Urinary bladder (tissue), 4 donors: ENCODE data around the gene PCAT7. TPM values are rescaled to one million over a fixed set of nuclear protein-coding genes. Genes with fewer than 3 reads are reported as not detected.

Experiments used
- DNase-seq: peaks from one replicate; pipeline ENCODE4 v3.0.0-alpha.2; 2015; ENCODE audit errors: extremely low spot score
- H3K27ac ChIP-seq: one replicate; pipeline ENCODE4 v1.5.1; 2013; ENCODE audit warnings: low read depth, mild to moderate bottlenecking, moderate library complexity
- H3K36me3 ChIP-seq: one replicate; pipeline ENCODE4 v1.6.1; 2013; ENCODE audit warnings: mild to moderate bottlenecking, moderate library complexity; ENCODE audit not compliant: insufficient read depth
- H3K4me1 ChIP-seq: one replicate; pipeline ENCODE4 v1.6.1; 2013; ENCODE audit warnings: mild to moderate bottlenecking, moderate library complexity; ENCODE audit not compliant: insufficient read depth
- H3K4me3 ChIP-seq: one replicate; pipeline ENCODE4 v1.5.1; 2013; ENCODE audit warnings: low read depth, low read length
- WGBS: extraction: QIAGEN DNeasy Blood & Tissue Kit; methylation state at CpG from one replicate; pipeline ENCODE4 v1.1.7; 2013; 5-methylcytosine and 5-hydroxymethylcytosine counted together
- polyA plus RNA-seq: library from polyadenylated mRNA; stranded (reverse); fragments of 200-250 nt; gene quantifications from one replicate; pipeline ENCODE4 v1.2.3, GENCODE V29; 2013
- small RNA-seq: library from RNA; depleted of rRNA; stranded (forward); fragments of <200 nt; gene quantifications from one replicate; pipeline ENCODE3, GENCODE V24; 2014
- total RNA-seq: library from RNA; depleted of rRNA; stranded (reverse); fragments of >200 nt; gene quantifications from one replicate; pipeline ENCODE4 v1.2.3, GENCODE V29; 2014
- donor health status: healthy with polysubstance abuse.
- donor health status: healthy.

Gene PCAT7
- total and polyA plus RNA-seq, 2 donors, result 0.05 to 0.06 TPM

- no peak for DNase-seq
- H3K27ac ChIP-seq, result no peak overlapping the region
- H3K4me3 ChIP-seq, result no peak overlapping the region
- H3K36me3 ChIP-seq, result no peaks in the 10 kb centered on the region
- WGBS, result 82% methylated on average over 10 of the region's 10 CpGs
- H3K4me1 ChIP-seq, result no peaks in the 10 kb centered on the region
Observed at GRCh38 chr9:94600715-94601114, 45.8 kb downstream of the PCAT7 start.

- H3K27ac ChIP-seq, result no peak overlapping the region
- H3K36me3 ChIP-seq, result no peaks in the 10 kb centered on the region
- no peak for DNase-seq
- WGBS, result 80% methylated on average over 6 of the region's 6 CpGs
- no peak overlapping the region for H3K4me3 ChIP-seq
- H3K4me1 ChIP-seq, result no peaks in the 10 kb centered on the region
Observed at GRCh38 chr9:94602666-94603065, 47.8 kb downstream of the PCAT7 start.

GRCh38 chr9:94603259-94604160 lies 48.6 kb downstream of the PCAT7 start:
- DNase-seq, result peak; percentile 45
- no peak overlapping the region for H3K4me3 ChIP-seq
- no peaks in the 10 kb centered on the region for H3K36me3 ChIP-seq
- 20% methylated on average over 21 of the region's 21 CpGs for WGBS
- H3K4me1 ChIP-seq, result no peaks in the 10 kb centered on the region
- H3K27ac ChIP-seq, result no peak overlapping the region

GRCh38 chr9:94606646-94607422 lies 52.0 kb downstream of the PCAT7 start:
- H3K27ac ChIP-seq, result no peak overlapping the region
- DNase-seq, result no peak
- H3K4me3 ChIP-seq, result no peak overlapping the region
- no peaks in the 10 kb centered on the region for H3K36me3 ChIP-seq
- WGBS, result 92% methylated on average over 24 of the region's 24 CpGs
- H3K4me1 ChIP-seq, result no peaks in the 10 kb centered on the region

GRCh38 chr9:94607423-94607691 lies 52.5 kb downstream of the PCAT7 start:
- WGBS, result 95% methylated on average over 8 of the region's 8 CpGs
- Histone ChIP-seq H3K27ac (no peak overlapping the region), H3K4me1 (no peaks in the 10 kb centered on the region), H3K4me3 (no peak overlapping the region), H3K36me3 (no peaks in the 10 kb centered on the region)
- DNase-seq, result no peak

- Histone ChIP-seq H3K4me3 (no peak overlapping the region), H3K4me1 (no peaks in the 10 kb centered on the region), H3K36me3 (no peaks in the 10 kb centered on the region), H3K27ac (no peak overlapping the region)
- WGBS, result 40% methylated on average over 6 of the region's 6 CpGs
- DNase-seq, result peak; percentile 80
Observed at GRCh38 chr9:94610181-94610606, 55.3 kb downstream of the PCAT7 start.

GRCh38 chr9:94611638-94612068 lies 56.8 kb downstream of the PCAT7 start:
- Histone ChIP-seq H3K4me3 (no peak overlapping the region), H3K36me3 (no peaks in the 10 kb centered on the region), H3K27ac (no peak overlapping the region), H3K4me1 (no peaks in the 10 kb centered on the region)
- no peak for DNase-seq
- WGBS, result 92% methylated on average over 3 of the region's 3 CpGs

GRCh38 chr9:94612071-94612470 lies 57.2 kb downstream of the PCAT7 start:
- Histone ChIP-seq H3K27ac (no peak overlapping the region), H3K4me3 (no peak overlapping the region), H3K4me1 (no peaks in the 10 kb centered on the region), H3K36me3 (no peaks in the 10 kb centered on the region)
- WGBS, result 85% methylated on average over 7 of the region's 7 CpGs
- no peak for DNase-seq

GRCh38 chr9:94613003-94613402 lies 58.1 kb downstream of the PCAT7 start:
- H3K4me3 ChIP-seq, result no peak overlapping the region
- H3K4me1 ChIP-seq, result no peaks in the 10 kb centered on the region
- H3K27ac ChIP-seq, result no peak overlapping the region
- DNase-seq, result no peak
- WGBS, result 92% methylated on average over 3 of the region's 3 CpGs
- H3K36me3 ChIP-seq, result no peaks in the 10 kb centered on the region

GRCh38 chr9:94619026-94619425 lies 64.1 kb downstream of the PCAT7 start:
- Histone ChIP-seq H3K4me3 (no peak overlapping the region), H3K36me3 (no peaks in the 10 kb centered on the region), H3K27ac (no peak overlapping the region), H3K4me1 (no peaks in the 10 kb centered on the region)
- 47% methylated on average over 4 of the region's 4 CpGs for WGBS
- no peak for DNase-seq

Small RNA genes within 50 kb of the gene (small RNA-seq; reads per million reads assigned to genes)
- not detected for gene RNU6-669P

Other genes starting within 250 kb of the PCAT7 start
- not detected for gene NUTM2F, start 226.4 kb upstream of the PCAT7 start, total RNA-seq
- not detected for gene NUTM2F, start 226.4 kb upstream of the PCAT7 start, polyA plus RNA-seq
- gene FBP2, start 38.7 kb downstream of the PCAT7 start, total RNA-seq, result 2.2 TPM
- gene FBP2, start 38.7 kb downstream of the PCAT7 start, polyA plus RNA-seq, result 0.56 TPM
- gene FBP1, start 84.4 kb downstream of the PCAT7 start, total RNA-seq, result 13.6 TPM
- 48.6 TPM for gene FBP1, start 84.4 kb downstream of the PCAT7 start, polyA plus RNA-seq
- 99.2 TPM for gene AOPEP, start 171.6 kb downstream of the PCAT7 start, total RNA-seq
- 136 TPM for gene AOPEP, start 171.6 kb downstream of the PCAT7 start, polyA plus RNA-seq